ENCODE measurements around the gene MYOG.

- TF ChIP-seq, protein P1, sequence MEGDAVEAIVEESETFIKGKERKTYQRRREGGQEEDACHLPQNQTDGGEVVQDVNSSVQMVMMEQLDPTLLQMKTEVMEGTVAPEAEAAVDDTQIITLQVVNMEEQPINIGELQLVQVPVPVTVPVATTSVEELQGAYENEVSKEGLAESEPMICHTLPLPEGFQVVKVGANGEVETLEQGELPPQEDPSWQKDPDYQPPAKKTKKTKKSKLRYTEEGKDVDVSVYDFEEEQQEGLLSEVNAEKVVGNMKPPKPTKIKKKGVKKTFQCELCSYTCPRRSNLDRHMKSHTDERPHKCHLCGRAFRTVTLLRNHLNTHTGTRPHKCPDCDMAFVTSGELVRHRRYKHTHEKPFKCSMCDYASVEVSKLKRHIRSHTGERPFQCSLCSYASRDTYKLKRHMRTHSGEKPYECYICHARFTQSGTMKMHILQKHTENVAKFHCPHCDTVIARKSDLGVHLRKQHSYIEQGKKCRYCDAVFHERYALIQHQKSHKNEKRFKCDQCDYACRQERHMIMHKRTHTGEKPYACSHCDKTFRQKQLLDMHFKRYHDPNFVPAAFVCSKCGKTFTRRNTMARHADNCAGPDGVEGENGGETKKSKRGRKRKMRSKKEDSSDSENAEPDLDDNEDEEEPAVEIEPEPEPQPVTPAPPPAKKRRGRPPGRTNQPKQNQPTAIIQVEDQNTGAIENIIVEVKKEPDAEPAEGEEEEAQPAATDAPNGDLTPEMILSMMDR (conservative IDR thresholded peaks at IDR 0.05; ENCODE audit: low read length) = peak; percentile 98
- TF ChIP-seq EZH2phosphoT487 (IDR thresholded peaks at IDR 0.05; ENCODE audit: borderline replicate concordance) = no peak
Measured at GRCh38 chr1:203038891-203039608, 46.8 kb downstream of the MYOG start.
